ENCODE data around the gene DCAF17. TPM values are rescaled to one million over a fixed set of nuclear protein-coding genes. Genes with fewer than 3 reads are reported as not detected.

DCAF17 gene
- total and polyA plus RNA-seq, 7 donors: 3.1 to 10.8 (median 7.5) TPM

- Histone ChIP-seq H3K9me3 (no peaks in the 10 kb centered on the region), H3K27ac (no peak overlapping the region), H3K36me3 (ENCODE audit: insufficient read depth in 1 of 2, low read depth in 1 of 2) (peaks cover 0 to 46% of the 10 kb centered on the region in 2 donors), H3K4me1 (no peaks in the 10 kb centered on the region), H3K27me3 (ENCODE audit: insufficient read depth in 3 of 3, low read length in 2 of 3) (no peaks in the 10 kb centered on the region), H3K4me3 (no peak overlapping the region)
- ATAC-seq (no peak), DNase-seq (no peak)
- WGBS, 3 donors: 42 to 65% (median 51%) methylated on average over 2 of the region's 2 CpGs
- intact Hi-C loops (cut with DNase I): no loop called here
- no peak for TF ChIP-seq CTCF (IDR thresholded peaks at IDR 0.05)
Measured at GRCh38 chr2:171483793-171484192, 49.8 kb downstream of the DCAF17 start.

- Histone ChIP-seq H3K27ac (no peak overlapping the region), H3K9me3 (no peaks in the 10 kb centered on the region), H3K27me3 (ENCODE audit: insufficient read depth in 3 of 3, low read length in 2 of 3) (no peaks in the 10 kb centered on the region), H3K36me3 (ENCODE audit: insufficient read depth in 1 of 2, low read depth in 1 of 2) (peaks cover 0 to 33% of the 10 kb centered on the region in 2 donors), H3K4me3 (no peak overlapping the region), H3K4me1 (no peaks in the 10 kb centered on the region)
- TF ChIP-seq CTCF (IDR thresholded peaks at IDR 0.05): no peak
- intact Hi-C loops (cut with DNase I): no loop called here
- DNase-seq (no peak), ATAC-seq (no peak)
- WGBS, 3 donors: 70 to 92% (median 78%) methylated on average over 1 of the region's 1 CpG
Measured at GRCh38 chr2:171485116-171485515, 51.1 kb downstream of the DCAF17 start.

GRCh38 chr2:171487201-171487600, 53.2 kb downstream of the DCAF17 start:
- Histone ChIP-seq H3K4me3 (no peak overlapping the region), H3K4me1 (no peaks in the 10 kb centered on the region), H3K36me3 (ENCODE audit: insufficient read depth in 1 of 2, low read depth in 1 of 2) (peaks cover 0 to 13% of the 10 kb centered on the region in 2 donors), H3K9me3 (no peaks in the 10 kb centered on the region), H3K27ac (no peak overlapping the region), H3K27me3 (ENCODE audit: insufficient read depth in 3 of 3, low read length in 2 of 3) (no peaks in the 10 kb centered on the region)
- ATAC-seq (no peak), DNase-seq (no peak)
- 89 to 91% (median 90%) methylated on average over 6 of the region's 6 CpGs for WGBS, 3 donors
- intact Hi-C loops (cut with DNase I): no loop called here
- TF ChIP-seq CTCF (IDR thresholded peaks at IDR 0.05): no peak

GRCh38 chr2:171487803-171488259, 53.8 kb downstream of the DCAF17 start:
- intact Hi-C loops (cut with DNase I): no loop called here
- Histone ChIP-seq H3K9me3 (no peaks in the 10 kb centered on the region), H3K27me3 (ENCODE audit: insufficient read depth in 3 of 3, low read length in 2 of 3) (no peaks in the 10 kb centered on the region), H3K36me3 (ENCODE audit: insufficient read depth in 1 of 2, low read depth in 1 of 2) (peaks cover 0 to 8% of the 10 kb centered on the region in 2 donors), H3K4me1 (no peaks in the 10 kb centered on the region), H3K4me3 (no peak overlapping the region), H3K27ac (no peak overlapping the region)
- ATAC-seq: no peak
- 84 to 95% (median 90%) methylated on average over 4 of the region's 4 CpGs for WGBS, 3 donors
- no peak for DNase-seq
- TF ChIP-seq CTCF (IDR thresholded peaks at IDR 0.05): no peak

GRCh38 chr2:171490577-171490976, 56.6 kb downstream of the DCAF17 start:
- ATAC-seq: no peak
- intact Hi-C loops (cut with DNase I): no loop called here

More at GRCh38 chr2:171490577-171490976, 56.6 kb downstream of the DCAF17 start:
- no peak overlapping the region for H3K27ac ChIP-seq
- DNase-seq: no peak
- peaks cover 0 to 3% of the 10 kb centered on the region in 2 donors for H3K36me3 ChIP-seq (ENCODE audit: insufficient read depth in 1 of 2, low read depth in 1 of 2)
- no peaks in the 10 kb centered on the region for H3K27me3 ChIP-seq (ENCODE audit: insufficient read depth in 3 of 3, low read length in 2 of 3)
- 86 to 92% (median 88%) methylated on average over 2 of the region's 2 CpGs for WGBS, 3 donors
- H3K9me3 ChIP-seq: no peaks in the 10 kb centered on the region
- no peak for TF ChIP-seq CTCF (IDR thresholded peaks at IDR 0.05)
- H3K4me1 ChIP-seq: no peaks in the 10 kb centered on the region
- no peak overlapping the region for H3K4me3 ChIP-seq
